Right lung (tissue), 5 donors: ENCODE results near the gene IL1RAP. TPM values are rescaled to one million over a fixed set of nuclear protein-coding genes. Genes with fewer than 3 reads are reported as not detected.

Experiments used
- DNase-seq, 2 donors: peaks; one replicate each; pipeline ENCODE4 v3.0.0-alpha.2; 2013
- polyA plus RNA-seq, 5 donors: library from polyadenylated mRNA; unstranded; fragments of 120-200 nt; gene quantifications; one replicate each; pipeline versions ENCODE4 v1.2.1 to v1.2.3, GENCODE V29; 2013; ENCODE audit warnings: inconsistent platforms in 1 of 5, low replicate concordance in 1 of 5; ENCODE audit not compliant: insufficient read length in 5 of 5, insufficient read depth in 1 of 5

Gene IL1RAP
- polyA plus RNA-seq, 5 donors = 15.6 to 28.6 (median 21.2) TPM

GRCh38 chr3:190539526-190539925 is 25.6 kb downstream of the IL1RAP start:
- DNase-seq = no peak

- no peak for DNase-seq
These were observed 27.1 kb downstream of the IL1RAP start for GRCh38 chr3:190541008-190541407.

- DNase-seq = no peak
These were observed 27.7 kb downstream of the IL1RAP start for GRCh38 chr3:190541560-190541959.

GRCh38 chr3:190542846-190543245 is 29.0 kb downstream of the IL1RAP start:
- peak; percentile 69 to 77 for DNase-seq

- no peak for DNase-seq
These were observed 29.8 kb downstream of the IL1RAP start for GRCh38 chr3:190543671-190544070.

GRCh38 chr3:190545191-190545590 is 31.3 kb downstream of the IL1RAP start:
- DNase-seq = no peak

GRCh38 chr3:190546881-190547510 is 33.1 kb downstream of the IL1RAP start:
- DNase-seq = no peak

- no peak for DNase-seq
These were observed 34.3 kb downstream of the IL1RAP start for GRCh38 chr3:190548031-190548656.

- DNase-seq = no peak
These were observed 38.1 kb downstream of the IL1RAP start for GRCh38 chr3:190552021-190552420.

GRCh38 chr3:190552969-190553759 is 39.3 kb downstream of the IL1RAP start:
- no peak for DNase-seq

- no peak for DNase-seq
These were observed 40.3 kb downstream of the IL1RAP start for GRCh38 chr3:190554197-190554596.

GRCh38 chr3:190556351-190556750 is 42.5 kb downstream of the IL1RAP start:
- no peak for DNase-seq

GRCh38 chr3:190557296-190557695 is 43.4 kb downstream of the IL1RAP start:
- DNase-seq = no peak

- DNase-seq = no peak
These were observed 44.4 kb downstream of the IL1RAP start for GRCh38 chr3:190558316-190558715.

- DNase-seq = no peak
These were observed 44.9 kb downstream of the IL1RAP start for GRCh38 chr3:190558796-190559195.

- no peak for DNase-seq
These were observed 46.4 kb downstream of the IL1RAP start for GRCh38 chr3:190560013-190560895.

GRCh38 chr3:190562866-190563510 is 49.1 kb downstream of the IL1RAP start:
- no peak for DNase-seq

- no peak for DNase-seq
These were observed 50.3 kb downstream of the IL1RAP start for GRCh38 chr3:190564175-190564574.

GRCh38 chr3:190566043-190566933 is 52.4 kb downstream of the IL1RAP start:
- peak; percentile 47 to 48 for DNase-seq

GRCh38 chr3:190568036-190568435 is 54.2 kb downstream of the IL1RAP start:
- DNase-seq = no peak
